Activated naive CD4-positive, alpha-beta T cell treated with anti-CD3 and anti-CD28 coated beads, Interleukin-2, amount 10 ng/mL, durations not matched to agents 7 days and 5 days (primary cell): ENCODE data around the gene LRRC75A.
A peak's percentile ranks its signal among the peaks of the same experiment; 100 is the strongest.
"Not testable (repeated sequence)": the region's sequence is repeated elsewhere in the genome, so short reads cannot be mapped to it uniquely, and the experiment has no call there.

Source experiments
- CTCF ChIA-PET: fragments of 350-600 bp; sonication (Branson Sonifier 250); formaldehyde crosslinking; loops from one replicate; lab custom pipeline; 2021; ENCODE audit warnings: antibody characterized with exemption; lab: Charles Lee
- DNase-seq: peaks from one replicate; pipeline ENCODE4 v3.0.0-alpha.2; 2020
- H3K27ac Mint-ChIP-seq: one replicate; pipeline ENCODE4 v1.8.0; 2021; ENCODE audit warnings: mild to moderate bottlenecking, moderate library complexity, mixed read lengths
- H3K27me3 Mint-ChIP-seq: one replicate; pipeline ENCODE4 v1.8.0; 2021; ENCODE audit warnings: mild to moderate bottlenecking, mixed read lengths
- H3K36me3 Mint-ChIP-seq: one replicate; pipeline ENCODE4 v1.8.0; 2021; ENCODE audit warnings: mixed read lengths
- H3K4me1 Mint-ChIP-seq: one replicate; pipeline ENCODE4 v1.8.0; 2021; ENCODE audit warnings: mixed read lengths
- H3K4me3 Mint-ChIP-seq: one replicate; pipeline ENCODE4 v1.8.0; 2021; ENCODE audit warnings: mild to moderate bottlenecking, moderate library complexity, mixed read lengths
- H3K9me3 Mint-ChIP-seq: one replicate; pipeline ENCODE4 v1.8.0; 2021; ENCODE audit warnings: mixed read lengths

The LRRC75A gene

DNA sequence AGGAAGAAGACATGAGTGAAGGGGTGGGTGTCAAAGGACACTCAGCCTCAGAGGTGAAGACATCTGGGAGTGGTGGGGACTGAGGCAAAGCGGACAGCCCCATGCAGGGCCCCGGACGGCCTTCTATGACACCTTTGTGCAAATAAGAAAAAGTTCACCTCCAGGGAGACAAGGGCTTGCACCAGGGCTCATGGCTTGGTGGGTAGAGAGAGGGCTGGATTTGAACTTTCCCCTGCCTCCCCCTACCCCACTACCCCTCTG is 30.5 kb downstream of the LRRC75A start:
- no peak overlapping the region for H3K4me3 Mint-ChIP-seq
- CTCF ChIA-PET = interaction anchor here (0.6 kb wide), 1 partner anchor 142 kb away, joined by 3 read pairs; no protein-coding TSS in a partner anchor
- H3K27ac Mint-ChIP-seq = no peak overlapping the region
- no peaks in the 10 kb centered on the region for H3K36me3 Mint-ChIP-seq
- DNase-seq = no peak
- no peaks in the 10 kb centered on the region for H3K9me3 Mint-ChIP-seq
- no peaks in the 10 kb centered on the region for H3K4me1 Mint-ChIP-seq
- H3K27me3 Mint-ChIP-seq = no peaks in the 10 kb centered on the region

DNA sequence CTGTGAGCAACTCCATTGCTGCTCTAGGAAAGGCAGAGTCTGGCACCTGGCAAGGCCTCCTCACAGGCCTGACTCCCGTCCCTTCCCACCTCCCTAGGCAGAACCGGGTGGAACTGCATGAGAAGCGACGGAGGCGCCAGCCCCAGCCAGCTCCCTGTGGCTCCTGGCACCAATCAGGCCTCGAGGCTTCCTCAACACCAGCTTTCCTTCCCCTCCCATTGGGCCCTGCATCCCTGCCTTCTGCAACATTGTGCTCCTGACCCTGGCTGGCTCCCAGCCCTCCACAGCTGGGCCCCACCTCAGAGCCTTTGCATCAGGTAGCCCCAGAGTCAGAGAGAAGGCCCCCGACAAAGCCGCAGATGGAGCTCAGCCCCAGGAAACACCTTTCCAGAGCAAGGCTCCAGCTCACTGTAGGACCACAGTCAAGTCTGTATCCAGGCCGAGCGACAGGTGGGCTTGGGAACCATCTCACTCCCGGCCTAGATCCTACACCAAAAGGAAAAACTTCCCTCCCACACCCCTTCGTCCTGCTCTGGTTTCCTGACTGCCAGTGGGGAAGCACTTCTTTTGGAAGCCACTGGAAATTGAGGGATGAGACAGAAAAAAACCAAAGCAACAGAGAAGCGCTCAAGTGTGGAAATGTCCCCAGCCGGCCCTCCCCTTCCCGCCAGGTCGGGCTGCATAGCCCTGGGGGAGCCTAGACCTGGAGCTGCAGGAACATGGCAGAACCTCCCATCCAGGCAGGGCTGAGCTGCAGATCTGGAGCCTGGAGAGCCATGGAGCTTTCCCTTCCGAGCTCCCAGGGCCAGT is 31.0 kb downstream of the LRRC75A start:
- no peak for DNase-seq
- Mint-ChIP-seq H3K9me3 (no peaks in the 10 kb centered on the region), H3K36me3 (no peaks in the 10 kb centered on the region), H3K4me1 (no peaks in the 10 kb centered on the region), H3K4me3 (no peak overlapping the region), H3K27me3 (no peaks in the 10 kb centered on the region), H3K27ac (no peak overlapping the region)
- CTCF ChIA-PET = interaction anchor here (0.6 kb wide), 1 partner anchor 141 kb away, joined by 3 read pairs; no protein-coding TSS in a partner anchor

DNA sequence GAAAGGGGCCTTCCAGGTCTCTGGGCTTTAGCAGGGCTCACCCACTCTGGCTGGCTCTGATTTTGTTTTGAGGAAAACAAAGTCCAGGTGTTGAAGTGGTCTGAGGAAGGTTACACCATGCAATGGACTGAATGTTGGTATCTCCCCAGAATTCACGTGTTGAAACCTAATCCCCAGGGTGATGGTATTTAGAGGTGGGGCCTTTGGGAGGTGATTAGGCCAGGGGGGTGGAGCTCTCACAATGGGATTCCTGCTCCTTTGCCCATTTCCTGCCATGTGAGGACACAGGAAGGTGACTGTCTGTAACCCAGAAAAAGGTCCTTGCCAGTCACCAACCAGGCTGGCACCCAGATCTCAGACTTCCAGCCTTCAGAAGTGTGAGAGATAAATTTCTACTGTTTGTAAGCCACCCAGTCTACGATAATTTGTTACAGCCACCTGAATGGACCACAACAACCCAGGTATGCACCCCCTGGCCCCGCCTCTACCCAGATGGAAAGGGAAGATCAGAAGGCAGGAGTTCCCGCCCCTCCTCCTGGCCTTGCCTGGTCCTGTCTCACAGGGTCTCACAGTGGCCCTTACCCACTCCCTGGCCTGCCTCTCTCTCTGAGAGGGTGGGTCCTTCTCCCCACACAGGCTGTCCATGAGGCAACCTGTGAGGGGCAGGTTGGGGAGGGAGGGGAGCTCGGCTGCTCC is 32.0 kb downstream of the LRRC75A start:
- CTCF ChIA-PET = no interaction called here
- Mint-ChIP-seq H3K4me1 (no peaks in the 10 kb centered on the region), H3K4me3 (no peak overlapping the region), H3K27ac (no peak overlapping the region), H3K36me3 (no peaks in the 10 kb centered on the region), H3K27me3 (no peaks in the 10 kb centered on the region), H3K9me3 (no peaks in the 10 kb centered on the region)
- DNase-seq = no peak

DNA sequence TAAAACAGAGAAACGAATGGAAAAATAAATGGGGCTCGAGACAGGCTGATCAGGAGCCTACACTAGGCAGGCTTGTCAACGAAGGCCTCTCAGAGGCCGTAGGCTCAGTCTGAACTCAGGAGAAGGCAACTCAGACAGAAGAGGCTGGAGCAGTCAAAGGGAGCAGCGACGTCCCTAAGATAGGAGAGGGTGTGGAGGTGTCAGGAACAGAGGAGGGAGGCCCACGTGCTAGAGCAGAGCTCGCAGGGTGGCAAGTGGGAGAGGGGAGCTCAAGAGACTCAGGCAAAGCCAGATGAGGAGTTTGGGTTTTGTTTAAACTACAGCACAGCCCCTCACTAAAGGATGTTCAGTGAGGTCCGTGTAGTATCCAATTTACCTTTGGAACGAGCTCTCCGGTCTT is 32.7 kb downstream of the LRRC75A start:
- Mint-ChIP-seq H3K36me3 (no peaks in the 10 kb centered on the region), H3K27ac (no peak overlapping the region), H3K27me3 (no peaks in the 10 kb centered on the region), H3K9me3 (no peaks in the 10 kb centered on the region), H3K4me3 (no peak overlapping the region), H3K4me1 (no peaks in the 10 kb centered on the region)
- CTCF ChIA-PET = no interaction called here
- no peak for DNase-seq

DNA sequence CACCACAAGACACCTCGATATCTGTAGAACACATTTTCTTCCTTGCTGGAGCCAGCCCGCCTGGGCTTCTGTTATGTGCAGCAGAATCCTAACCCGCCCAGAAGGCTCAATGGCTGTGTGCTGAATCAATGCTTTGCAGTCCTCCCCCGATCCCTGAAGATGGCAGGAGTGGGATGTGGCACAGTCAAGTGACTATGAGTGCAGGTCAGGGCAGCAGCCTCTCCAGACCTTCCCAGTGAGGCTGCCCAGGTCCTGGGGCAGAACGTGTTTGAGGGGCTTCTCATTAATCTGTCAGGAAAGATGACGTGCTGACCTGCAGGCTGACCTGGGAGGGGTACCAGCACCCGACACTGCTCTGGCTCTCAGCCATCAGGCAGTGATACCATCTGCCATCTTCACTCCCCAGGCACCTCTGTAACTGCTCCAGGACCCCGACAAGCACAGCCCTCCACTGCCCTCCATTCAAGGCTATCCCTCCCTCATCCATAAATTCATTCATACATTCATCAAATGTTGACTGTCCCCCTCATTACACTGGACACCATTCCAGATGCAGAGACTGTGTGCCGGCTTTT is 35.2 kb downstream of the LRRC75A start:
- Mint-ChIP-seq H3K36me3 (peaks cover 3% of the 10 kb centered on the region), H3K27ac (no peak overlapping the region), H3K27me3 (no peaks in the 10 kb centered on the region), H3K9me3 (no peaks in the 10 kb centered on the region), H3K4me1 (no peaks in the 10 kb centered on the region), H3K4me3 (no peak overlapping the region)
- DNase-seq = no peak
- CTCF ChIA-PET = no interaction called here

DNA sequence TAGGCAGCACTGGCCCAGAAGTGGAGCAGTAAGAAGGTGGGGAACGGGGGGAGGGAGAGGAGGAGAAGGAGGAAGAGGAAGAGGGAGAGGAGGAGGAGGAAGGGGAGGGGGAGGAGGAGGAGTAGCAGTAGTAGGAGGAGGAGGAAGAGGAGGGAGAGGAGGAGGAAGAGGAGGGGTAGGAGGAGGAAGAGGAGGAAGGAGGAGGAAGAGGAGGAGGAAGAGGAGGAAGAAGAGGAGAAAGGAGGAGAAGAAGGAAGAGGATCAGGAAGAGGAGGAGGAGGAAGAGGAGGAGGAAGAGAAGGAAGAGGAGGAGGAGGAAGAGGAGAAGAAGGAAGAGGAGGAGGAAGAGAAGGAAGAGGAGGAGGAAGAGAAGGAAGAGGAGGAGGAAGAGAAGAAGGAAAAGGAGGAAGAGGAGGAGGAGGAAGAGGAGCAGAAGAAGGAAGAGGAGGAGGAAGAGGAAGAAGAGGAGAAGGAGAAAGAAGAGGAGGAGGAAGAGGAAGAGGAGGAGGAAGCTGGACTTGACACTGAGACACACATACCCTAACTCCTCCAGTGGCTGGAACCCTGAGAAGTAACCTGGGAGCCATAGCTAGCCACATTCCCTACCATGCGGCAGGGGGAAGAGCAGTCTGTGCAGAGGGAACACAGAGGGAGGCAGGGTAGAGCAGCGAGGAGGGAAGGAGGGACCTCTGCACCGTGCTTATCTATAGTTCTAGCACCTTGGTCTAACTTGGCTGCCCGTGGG is 35.8 kb downstream of the LRRC75A start:
- no peak overlapping the region for H3K27ac Mint-ChIP-seq
- H3K36me3 Mint-ChIP-seq = peaks cover 3% of the 10 kb centered on the region
- H3K27me3 Mint-ChIP-seq = no peaks in the 10 kb centered on the region
- no peak overlapping the region for H3K4me3 Mint-ChIP-seq
- H3K4me1 Mint-ChIP-seq = no peaks in the 10 kb centered on the region
- H3K9me3 Mint-ChIP-seq = no peaks in the 10 kb centered on the region
- DNase-seq = no peak
- CTCF ChIA-PET = interaction anchor here (1.6 kb wide), 1 partner anchor 86 kb away, joined by 3 read pairs; no protein-coding TSS in a partner anchor

DNA sequence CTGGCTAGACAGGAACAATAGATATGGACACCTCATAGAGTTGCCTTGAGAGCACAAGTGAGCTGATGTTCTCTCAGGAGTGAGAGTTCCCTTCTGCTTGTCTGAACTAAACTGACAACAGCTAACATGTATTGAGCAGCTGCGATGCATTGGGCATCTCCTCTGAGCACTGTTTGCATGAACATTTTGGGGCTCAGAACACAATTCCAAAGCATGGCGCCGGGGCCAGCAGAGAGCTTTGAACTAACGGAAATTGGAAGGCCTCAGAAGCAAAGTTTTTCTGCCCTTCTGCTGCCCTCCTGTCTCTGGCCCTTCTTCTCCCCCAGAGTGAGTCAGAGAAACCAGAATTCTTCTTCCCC is 38.5 kb downstream of the LRRC75A start:
- DNase-seq = no peak
- CTCF ChIA-PET = interaction anchor here (1.1 to 6.3 kb wide), 10 partner anchors 10 to 136 kb away, joined by 3 to 79 read pairs (median 6); no protein-coding TSS in a partner anchor
- H3K27me3 Mint-ChIP-seq = no peaks in the 10 kb centered on the region
- peaks cover 3% of the 10 kb centered on the region for H3K4me1 Mint-ChIP-seq
- no peak overlapping the region for H3K4me3 Mint-ChIP-seq
- H3K27ac Mint-ChIP-seq = no peak overlapping the region
- peaks cover 9% of the 10 kb centered on the region for H3K36me3 Mint-ChIP-seq
- no peaks in the 10 kb centered on the region for H3K9me3 Mint-ChIP-seq

DNA sequence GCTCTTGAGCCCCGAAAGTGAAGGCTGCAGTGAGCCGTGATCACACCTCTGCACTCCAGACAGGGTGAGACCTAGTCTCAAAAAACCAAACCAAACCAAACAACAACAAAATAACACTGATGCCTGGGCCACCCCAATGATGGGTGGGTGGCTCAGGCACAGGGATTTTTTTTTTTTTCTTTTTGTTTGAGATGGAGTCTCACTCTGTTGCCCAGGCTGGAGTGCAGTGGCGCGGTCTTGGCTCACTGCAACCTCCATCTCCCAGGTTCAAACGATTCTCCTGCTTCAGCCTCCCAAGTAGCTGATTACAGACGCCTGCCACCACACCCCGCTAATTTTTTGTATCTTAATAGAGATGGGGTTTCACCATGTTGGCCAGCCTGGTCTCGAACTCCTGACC is 39.7 kb downstream of the LRRC75A start:
- not testable (repeated sequence) for H3K27ac Mint-ChIP-seq, DNase-seq, H3K4me1 Mint-ChIP-seq, H3K9me3 Mint-ChIP-seq, H3K27me3 Mint-ChIP-seq, H3K4me3 Mint-ChIP-seq
- H3K36me3 Mint-ChIP-seq = peaks cover 19% of the 10 kb centered on the region
- CTCF ChIA-PET = interaction anchor here (0.8 to 6.3 kb wide), 7 partner anchors 14 to 89 kb away, joined by 3 to 79 read pairs (median 5); no protein-coding TSS in a partner anchor

DNA sequence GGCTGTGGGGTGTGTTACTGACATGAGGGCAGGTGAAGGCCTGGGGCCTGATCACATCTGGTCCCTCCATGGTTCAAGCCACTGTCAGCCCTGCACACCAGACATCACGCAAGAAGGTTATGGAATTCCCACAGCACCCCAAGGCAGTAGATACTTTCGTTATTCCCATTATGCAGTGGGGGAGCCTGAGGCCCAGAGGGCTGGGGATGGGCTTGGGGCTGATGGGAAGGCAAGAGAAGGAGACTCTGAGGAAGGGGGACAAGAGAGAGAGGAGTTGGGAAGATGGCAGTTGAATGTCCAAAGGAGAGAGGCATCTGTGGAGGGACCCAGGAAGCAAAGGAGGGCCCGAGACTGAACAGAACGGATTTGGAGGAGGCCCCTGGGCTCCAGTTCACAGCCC is 42.0 kb downstream of the LRRC75A start:
- no peaks in the 10 kb centered on the region for H3K27me3 Mint-ChIP-seq
- H3K27ac Mint-ChIP-seq = peak overlapping the region; percentile 54
- no peak for DNase-seq
- H3K36me3 Mint-ChIP-seq = peaks cover 28% of the 10 kb centered on the region
- CTCF ChIA-PET = interaction anchor here (3.2 to 6.3 kb wide), 2 partner anchors 72 to 86 kb away, joined by 13 to 79 read pairs; no protein-coding TSS in a partner anchor
- H3K4me3 Mint-ChIP-seq = no peak overlapping the region
- peaks cover 10% of the 10 kb centered on the region for H3K4me1 Mint-ChIP-seq
- H3K9me3 Mint-ChIP-seq = no peaks in the 10 kb centered on the region

DNA sequence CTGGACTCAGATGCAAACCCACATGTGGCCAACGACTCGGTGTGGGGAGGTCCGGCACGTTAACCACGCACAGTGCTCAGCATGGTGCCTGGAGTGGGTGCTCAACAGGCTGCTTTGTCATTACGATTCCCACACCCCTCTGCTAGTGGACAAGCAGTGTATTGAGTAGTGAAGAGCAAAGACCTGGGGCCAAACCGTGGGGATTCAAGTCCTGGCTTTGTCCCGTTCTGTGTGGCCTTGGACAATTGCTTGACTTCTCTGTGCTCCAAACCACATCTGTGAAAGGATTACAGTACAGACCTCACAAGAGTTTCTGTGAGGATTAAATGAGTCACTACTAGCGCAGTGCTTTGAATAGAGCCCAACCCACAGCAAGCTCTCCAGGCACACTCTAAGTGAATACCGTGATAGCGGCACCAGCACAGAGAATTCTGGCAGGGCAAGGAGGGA is 42.8 kb downstream of the LRRC75A start:
- H3K4me3 Mint-ChIP-seq = no peak overlapping the region
- CTCF ChIA-PET = interaction anchor here (6.3 kb wide), 1 partner anchor 73 kb away, joined by 79 read pairs; no protein-coding TSS in a partner anchor
- no peaks in the 10 kb centered on the region for H3K9me3 Mint-ChIP-seq
- H3K4me1 Mint-ChIP-seq = peaks cover 14% of the 10 kb centered on the region
- H3K36me3 Mint-ChIP-seq = peaks cover 31% of the 10 kb centered on the region
- DNase-seq = no peak
- H3K27ac Mint-ChIP-seq = no peak overlapping the region
- H3K27me3 Mint-ChIP-seq = no peaks in the 10 kb centered on the region

DNA sequence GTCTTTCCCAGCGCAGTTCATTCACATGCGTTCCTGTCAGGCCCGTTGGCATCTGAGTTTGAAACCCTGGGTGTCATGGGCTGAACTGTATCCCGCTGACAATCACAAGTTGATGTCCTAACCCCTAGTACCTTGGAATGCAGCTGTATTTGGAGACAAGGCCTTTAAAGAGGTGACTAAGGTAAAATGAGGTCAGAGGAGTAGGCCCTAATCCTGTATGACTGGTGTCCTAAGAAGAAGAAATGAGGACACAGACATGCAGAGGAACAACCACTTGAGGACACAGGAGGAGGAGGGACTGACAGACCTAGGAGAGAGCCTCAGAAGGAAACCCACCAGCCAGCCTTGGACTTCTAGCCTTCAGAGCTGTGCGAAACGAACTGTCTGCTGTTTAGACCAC is 43.5 kb downstream of the LRRC75A start:
- Mint-ChIP-seq H3K4me1 (peaks cover 15% of the 10 kb centered on the region), H3K9me3 (no peaks in the 10 kb centered on the region), H3K27me3 (no peaks in the 10 kb centered on the region), H3K36me3 (peaks cover 29% of the 10 kb centered on the region), H3K27ac (no peak overlapping the region), H3K4me3 (no peak overlapping the region)
- CTCF ChIA-PET = no interaction called here
- DNase-seq = no peak

DNA sequence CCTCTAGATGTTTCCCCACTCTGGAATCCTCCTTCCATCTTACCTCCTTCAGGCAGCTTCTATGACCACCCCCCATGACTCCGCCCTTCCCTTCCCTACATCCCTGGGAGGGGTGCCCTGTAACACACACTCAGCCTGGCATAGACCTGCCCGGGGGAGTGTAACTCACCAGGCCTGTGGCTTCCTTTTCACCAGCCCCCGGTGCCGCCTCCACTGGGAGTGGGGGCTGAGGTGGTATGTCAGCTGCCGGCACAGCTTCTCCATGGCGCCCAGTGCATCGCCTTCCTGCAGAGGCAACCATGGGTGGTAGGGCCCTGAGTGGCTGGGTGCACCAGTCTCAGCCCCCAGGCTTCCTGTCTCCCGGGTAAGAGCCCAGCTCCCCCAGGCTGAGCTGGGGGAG is 44.3 kb downstream of the LRRC75A start:
- Mint-ChIP-seq H3K27ac (peak overlapping the region; percentile 33), H3K27me3 (no peaks in the 10 kb centered on the region), H3K4me1 (peaks cover 21% of the 10 kb centered on the region), H3K36me3 (peaks cover 35% of the 10 kb centered on the region), H3K9me3 (no peaks in the 10 kb centered on the region), H3K4me3 (no peak overlapping the region)
- no peak for DNase-seq
- CTCF ChIA-PET = no interaction called here

DNA sequence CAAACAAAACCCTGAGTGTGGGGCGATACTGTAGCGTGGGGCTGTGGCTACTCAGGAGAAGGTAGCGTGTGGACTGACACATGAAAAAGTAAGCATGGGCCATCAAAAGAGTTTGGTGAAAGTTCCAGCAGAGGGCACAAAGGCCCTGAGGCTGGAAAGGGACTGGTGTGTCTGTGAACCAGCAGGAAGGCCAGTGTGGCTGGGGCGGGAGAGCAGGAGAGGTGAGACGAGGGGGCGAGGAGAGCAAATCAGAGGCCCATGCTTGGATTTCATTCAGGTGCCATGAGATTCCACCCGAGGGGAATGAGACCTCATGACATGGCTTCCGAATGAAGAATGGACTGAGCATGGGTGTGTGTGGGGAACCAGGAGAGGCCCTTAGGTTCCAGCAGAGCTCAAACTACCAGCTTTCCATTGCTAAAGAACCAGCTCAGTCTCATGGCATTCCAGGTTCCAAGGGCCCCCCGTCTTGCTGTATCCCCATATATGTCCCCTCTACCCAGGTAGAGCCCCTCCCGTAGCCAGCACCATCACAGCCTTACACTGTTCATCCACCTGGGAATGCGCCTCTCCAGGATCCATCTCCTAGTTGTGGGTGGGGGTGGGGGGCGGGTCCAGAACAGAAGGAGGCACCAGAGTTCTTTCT is 45.5 kb downstream of the LRRC75A start:
- H3K36me3 Mint-ChIP-seq = peaks cover 47% of the 10 kb centered on the region
- CTCF ChIA-PET = no interaction called here
- DNase-seq = no peak
- H3K27me3 Mint-ChIP-seq = no peaks in the 10 kb centered on the region
- H3K4me3 Mint-ChIP-seq = no peak overlapping the region
- no peaks in the 10 kb centered on the region for H3K9me3 Mint-ChIP-seq
- peaks cover 33% of the 10 kb centered on the region for H3K4me1 Mint-ChIP-seq
- H3K27ac Mint-ChIP-seq = no peak overlapping the region
